GM12892 (cell line): Measurements from ENCODE around the gene MBLAC1.

Experiments
- POLR2A ChIP-seq: IDR thresholded peaks from 2 replicates; pipeline ENCODE4 v1.6.1; 2011; ENCODE audit warnings: low read depth, low read length, control low read depth
- POLR2AphosphoS5 ChIP-seq: IDR thresholded peaks from 2 replicates; pipeline ENCODE4 v1.6.1; 2011; ENCODE audit warnings: low read depth, low read length, control low read depth
- TAF1 ChIP-seq: IDR thresholded peaks from 2 replicates; pipeline ENCODE4 v1.6.1; 2011; ENCODE audit warnings: low read depth, mild to moderate bottlenecking, control low read depth, low read length, borderline replicate concordance

DNA sequence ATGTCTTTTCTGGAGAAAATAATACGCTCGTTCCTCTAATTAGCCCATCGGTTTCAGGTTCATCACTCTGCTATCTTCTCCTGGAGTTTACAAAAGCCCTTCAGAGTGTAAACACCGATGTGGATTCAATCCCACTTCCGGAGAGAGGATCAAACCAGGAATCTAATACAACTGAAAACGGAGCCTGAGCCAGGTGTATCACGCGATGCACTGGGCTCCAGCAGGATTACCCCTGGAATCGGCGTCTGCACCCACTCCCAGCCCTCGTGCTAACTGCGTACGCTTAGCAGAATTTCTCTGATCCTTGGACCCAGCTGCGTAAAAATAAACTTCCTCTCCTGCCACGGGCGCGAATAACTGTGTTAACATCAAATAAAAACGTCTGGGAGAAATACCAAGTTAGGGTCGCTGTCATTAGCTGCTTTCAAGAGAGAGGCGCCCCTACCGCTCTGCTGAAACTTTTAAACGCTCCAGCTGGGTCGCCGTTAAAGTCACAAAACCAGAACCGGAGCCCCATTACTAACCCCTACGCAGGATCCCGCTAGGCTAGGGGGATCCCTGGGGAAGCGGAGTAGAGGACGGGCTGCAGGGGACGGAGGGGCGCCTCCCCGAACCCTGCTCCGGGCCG, 45.7 kb upstream of the MBLAC1 start:
- no peak for TF ChIP-seq POLR2A
- TF ChIP-seq TAF1, result no peak
- TF ChIP-seq POLR2AphosphoS5, result no peak
